D721Med (cell line): ENCODE results near the gene GYG2.

Source experiments
- DNase-seq: peaks from one replicate; pipeline ENCODE4 v3.0.0; 2011; ENCODE audit warnings: low spot score; ENCODE audit not compliant: insufficient read length
- FAIRE-seq: peaks from 2 replicates; lab custom pipeline; 2011; peaks lifted over from hg19 to GRCh38; lab: Jason Lieb, UNC
- CTCF ChIP-seq: IDR thresholded peaks from 2 replicates; pipeline ENCODE4 v1.5.1; 2012; ENCODE audit warnings: mild to moderate bottlenecking, control low read depth; ENCODE audit not compliant: insufficient read depth; ENCODE audit errors: missing control alignments

GYG2 gene

GRCh38 chrX:2901367-2902036 lies 72.8 kb downstream of the GYG2 start:
- no peak for TF ChIP-seq CTCF
- no peak for DNase-seq
- no peak for FAIRE-seq

DNA sequence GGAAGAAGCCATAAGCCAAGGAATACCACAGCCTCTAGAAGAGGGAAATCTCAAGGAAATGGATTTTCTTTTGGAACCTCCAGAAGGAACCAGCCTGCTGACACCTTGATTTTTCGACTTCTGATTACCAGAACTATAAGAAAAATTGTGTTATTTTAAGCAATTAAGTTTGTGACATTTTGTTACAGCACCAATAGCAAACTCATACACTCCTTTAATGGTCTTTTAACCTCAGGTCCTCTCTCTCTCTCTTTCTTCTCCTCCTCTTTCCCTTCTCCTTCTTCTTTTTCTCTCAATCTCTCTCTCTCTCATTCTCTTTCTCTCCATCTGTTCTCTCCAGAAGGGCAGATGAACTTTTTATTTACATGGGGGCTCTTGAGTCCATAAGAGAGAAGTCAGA lies 74.1 kb downstream of the GYG2 start:
- DNase-seq (no peak), FAIRE-seq (no peak)
- no peak for TF ChIP-seq CTCF

DNA sequence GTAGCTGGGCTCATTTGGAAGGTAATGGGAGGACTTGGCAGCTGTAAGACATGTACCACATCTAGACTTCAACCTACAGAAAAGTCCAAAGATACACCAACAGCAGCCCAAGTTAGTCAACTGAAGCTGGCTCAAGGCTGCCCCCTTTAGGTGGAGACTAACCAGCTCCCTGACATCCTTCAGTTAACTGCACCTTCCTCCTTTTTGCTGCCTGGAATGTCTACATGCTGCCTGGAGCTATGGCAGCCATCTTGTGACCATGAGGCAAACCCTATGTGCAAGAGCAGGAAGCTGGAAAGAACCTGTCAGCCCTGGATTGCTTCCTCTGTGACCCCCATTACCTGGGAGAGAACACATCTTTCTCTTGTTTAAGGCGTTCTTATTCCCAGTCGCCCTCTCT lies 74.6 kb downstream of the GYG2 start:
- DNase-seq (no peak), FAIRE-seq (no peak)
- TF ChIP-seq CTCF = no peak

- no peak for TF ChIP-seq CTCF
- no peak for DNase-seq
- FAIRE-seq = no peak
Observed at GRCh38 chrX:2907295-2907694, 78.6 kb downstream of the GYG2 start.

DNA sequence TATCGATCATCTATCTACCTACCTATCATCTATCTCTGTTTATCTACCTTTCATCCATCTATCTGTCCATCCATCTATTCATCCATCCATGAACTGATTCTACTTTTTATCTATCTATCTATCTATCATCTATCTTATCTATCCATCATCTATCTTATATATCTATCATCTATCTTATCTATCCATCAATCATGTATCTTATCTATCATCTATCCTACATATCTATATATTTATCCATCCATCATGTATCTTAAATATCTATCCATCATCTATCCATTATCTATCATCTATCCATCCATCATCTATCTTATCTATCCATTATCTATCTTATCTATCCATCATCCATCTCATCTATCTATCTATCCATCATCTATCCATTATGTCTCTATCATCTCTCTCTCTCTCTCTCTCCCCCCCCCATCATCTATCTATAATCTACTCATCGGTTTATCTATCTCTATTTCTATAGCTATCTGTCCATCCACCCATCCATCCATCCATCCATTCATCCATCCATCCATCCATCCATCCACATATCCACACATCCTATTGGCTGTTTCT lies 79.5 kb downstream of the GYG2 start:
- no peak for TF ChIP-seq CTCF
- no peak for FAIRE-seq
- no peak for DNase-seq

- no peak for TF ChIP-seq CTCF
- DNase-seq (no peak), FAIRE-seq (no peak)
Observed at GRCh38 chrX:2910109-2910508, 81.4 kb downstream of the GYG2 start.

DNA sequence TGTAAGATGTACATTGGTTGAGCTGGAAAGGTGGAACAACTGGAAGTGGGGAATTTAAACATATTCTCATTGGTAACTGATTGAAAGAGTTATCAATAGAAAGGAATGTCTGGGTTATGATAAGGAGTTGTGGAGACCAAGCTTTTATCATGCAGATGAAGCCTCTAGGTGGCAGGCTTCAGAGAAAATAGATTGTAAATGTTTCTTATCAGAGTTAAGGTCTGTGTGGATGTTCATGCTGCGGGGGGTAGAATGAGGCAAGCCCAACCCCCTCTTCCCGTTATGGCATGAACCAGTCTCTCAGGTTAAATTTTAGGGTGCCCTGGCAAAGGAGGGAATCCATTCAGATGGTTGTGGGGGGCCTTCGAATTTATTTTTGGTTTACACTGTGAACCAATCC lies 84.4 kb downstream of the GYG2 start:
- FAIRE-seq (no peak), DNase-seq (no peak)
- peak; percentile 4 for TF ChIP-seq CTCF
